PC-9 (cell line): ENCODE data around the gene PLEKHG4B. TPM values are rescaled to one million over a fixed set of nuclear protein-coding genes. Genes with fewer than 3 reads are reported as not detected.

Source experiments
- BruUV-seq: library from RNA; stranded (reverse); fragments of 400-500 nt; replicated peaks from 2 replicates; lab custom pipeline; 2021; lab: Mats Ljungman, UMichigan
- CTCF ChIA-PET: fragments of 300-600 bp; sonication (Branson Sonifier 250); formaldehyde crosslinking; loops from one replicate; lab custom pipeline; 2022; ENCODE audit warnings: antibody characterized with exemption; lab: Charles Lee
- POLR2A ChIA-PET: fragments of 300-600 bp; sonication (Branson Sonifier 250); formaldehyde crosslinking; loops from one replicate; lab custom pipeline; 2022; ENCODE audit warnings: antibody characterized with exemption; ENCODE audit not compliant: unreplicated experiment; lab: Charles Lee
- DNase-seq, 2 experiments: peaks; one replicate each; pipeline versions ENCODE4 v3.0.0 to v3.0.0-alpha.2; 2015 to 2022; ENCODE audit warnings: mixed read lengths in 1 of 2
- H2AFZ ChIP-seq: fragments of 200-600 bp; sonication (generic); 2 replicates; pipeline ENCODE4 v1.8.1; 2017; ENCODE audit warnings: antibody characterized with exemption
- H3F3A ChIP-seq: fragments of 200-600 bp; sonication (generic); 2 replicates; pipeline ENCODE4 v1.8.1; 2017; ENCODE audit warnings: antibody characterized with exemption, mild to moderate bottlenecking, low read depth; ENCODE audit not compliant: insufficient read depth
- H3K27ac ChIP-seq: fragments of 200-600 bp; sonication (generic); 2 replicates; pipeline ENCODE4 v1.6.1; 2016; ENCODE audit warnings: mixed run types
- H3K27me3 ChIP-seq: fragments of 200-600 bp; sonication (generic); 2 replicates; pipeline ENCODE4 v1.6.1; 2016; ENCODE audit warnings: low read depth, mixed run types; ENCODE audit not compliant: insufficient read depth
- H3K36me3 ChIP-seq: fragments of 200-600 bp; sonication (generic); 2 replicates; pipeline ENCODE4 v1.6.1; 2016; ENCODE audit warnings: low read depth, mixed run types
- H3K4me1 ChIP-seq: fragments of 200-600 bp; sonication (generic); replicated peaks from 2 replicates; pipeline ENCODE4 v1.6.1; 2016; ENCODE audit warnings: mixed run types; ENCODE audit not compliant: insufficient read depth
- H3K4me2 ChIP-seq: fragments of 200-600 bp; sonication (generic); 2 replicates; pipeline ENCODE4 v1.6.1; 2017; ENCODE audit warnings: mixed run types
- H3K4me3 ChIP-seq: fragments of 200-600 bp; sonication (generic); 2 replicates; pipeline ENCODE4 v1.6.1; 2016; ENCODE audit warnings: mixed run types
- H3K79me2 ChIP-seq: fragments of 200-600 bp; sonication (generic); 2 replicates; pipeline ENCODE4 v1.6.1; 2017; ENCODE audit warnings: low read depth, mixed run types
- H3K9me2 ChIP-seq: fragments of 200-600 bp; sonication (generic); 2 replicates; pipeline ENCODE4 v1.8.1; 2017; ENCODE audit warnings: mild to moderate bottlenecking; ENCODE audit not compliant: insufficient read depth
- H3K9me3 ChIP-seq: fragments of 200-600 bp; sonication (generic); 2 replicates; pipeline ENCODE4 v1.8.1; 2016; ENCODE audit warnings: low read depth; ENCODE audit not compliant: insufficient read depth
- H4K20me1 ChIP-seq: fragments of 200-600 bp; sonication (generic); 2 replicates; pipeline ENCODE4 v1.8.1; 2017; ENCODE audit not compliant: insufficient read depth
- EZH2 ChIP-seq: fragments of 200-600 bp; sonication (generic); IDR thresholded peaks from 2 replicates; pipeline ENCODE4 v1.8.0; 2017; ENCODE audit warnings: antibody characterized with exemption, low read depth
- intact Hi-C: fragments of 100-400 bp; cut with micrococcal nuclease; formaldehyde crosslinking; loops from one replicate; pipeline ENCODE4 v1.10.0; 2022; ENCODE audit not compliant: unreplicated experiment
- total RNA-seq: library from RNA; stranded (reverse); gene quantifications from 2 replicates; pipeline ENCODE4 v1.2.3, GENCODE V29; 2021
- TF ChIP-seq, protein P1 (sequence below): fragments of 200-600 bp; sonication (generic); conservative IDR thresholded peaks from 2 replicates; pipeline ENCODE4 v1.6.1; 2017; ENCODE audit warnings: mixed run types, antibody characterized with exemption, mild to moderate bottlenecking, moderate library complexity

PLEKHG4B gene
- total RNA-seq, 1 experiment from 2014 or later: not detected

DNA sequence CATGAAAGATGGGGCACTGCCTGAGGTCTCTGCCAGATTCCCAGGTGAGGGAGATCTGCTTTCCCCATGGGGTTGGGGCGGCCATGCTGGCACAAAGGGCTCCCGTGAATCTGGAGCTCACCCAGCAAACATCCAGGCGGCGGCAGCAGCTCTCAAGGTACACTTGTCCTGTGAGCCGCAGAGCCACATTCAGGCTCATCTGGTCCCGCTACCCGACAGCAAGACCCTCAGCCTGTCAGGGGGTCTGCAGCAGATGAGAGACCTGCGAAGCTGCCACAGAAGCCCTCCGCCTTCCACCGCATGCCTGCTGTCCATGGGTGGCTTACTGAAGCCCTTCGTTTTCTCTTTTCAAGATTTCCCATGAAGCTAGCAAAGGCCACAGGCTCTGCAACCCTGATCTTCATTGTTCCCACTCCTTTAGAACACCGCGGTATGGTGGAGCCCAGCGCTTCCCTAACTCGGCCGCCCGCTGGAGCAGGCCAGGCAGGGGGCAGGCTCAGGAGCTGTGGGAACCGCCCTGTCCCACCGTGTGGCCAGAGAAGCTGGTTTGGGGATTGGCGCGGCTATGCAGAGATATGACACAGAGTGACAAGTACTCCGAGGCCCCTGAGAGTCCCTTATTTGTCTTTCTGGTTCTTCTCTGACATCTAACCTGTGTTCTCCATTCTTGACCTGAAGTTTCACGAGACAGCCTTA, 108.1 kb downstream of the PLEKHG4B start:
- intact Hi-C loops: no loop called here

DNA sequence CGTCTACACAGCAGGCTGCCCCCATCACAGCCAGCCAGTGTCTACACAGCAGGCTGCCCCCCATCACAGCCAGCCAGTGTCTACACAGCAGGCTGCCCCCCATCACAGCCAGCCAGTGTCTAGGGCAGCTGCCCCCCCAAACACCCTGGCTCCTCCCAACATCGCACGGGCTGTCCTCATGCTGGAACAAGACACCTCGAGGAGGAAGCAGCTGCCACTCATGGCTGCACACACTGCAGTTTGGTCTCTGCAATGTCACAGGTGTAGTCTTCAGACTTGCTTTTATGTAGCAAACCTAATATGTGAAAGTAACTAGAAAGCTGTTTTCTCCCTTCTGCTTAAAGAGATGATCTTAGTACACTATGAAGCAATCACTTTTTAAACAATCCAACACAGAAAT, 109.0 kb downstream of the PLEKHG4B start:
- H3K9me3 ChIP-seq: no peaks in the 10 kb centered on the region
- H4K20me1 ChIP-seq: peaks cover 22% of the 10 kb centered on the region
- CTCF ChIA-PET: no interaction called here
- DNase-seq: no peak
- no peak overlapping the region for H3K27ac ChIP-seq
- H3K4me3 ChIP-seq: no peak overlapping the region
- TF ChIP-seq EZH2: no peak
- TF ChIP-seq, protein P1, sequence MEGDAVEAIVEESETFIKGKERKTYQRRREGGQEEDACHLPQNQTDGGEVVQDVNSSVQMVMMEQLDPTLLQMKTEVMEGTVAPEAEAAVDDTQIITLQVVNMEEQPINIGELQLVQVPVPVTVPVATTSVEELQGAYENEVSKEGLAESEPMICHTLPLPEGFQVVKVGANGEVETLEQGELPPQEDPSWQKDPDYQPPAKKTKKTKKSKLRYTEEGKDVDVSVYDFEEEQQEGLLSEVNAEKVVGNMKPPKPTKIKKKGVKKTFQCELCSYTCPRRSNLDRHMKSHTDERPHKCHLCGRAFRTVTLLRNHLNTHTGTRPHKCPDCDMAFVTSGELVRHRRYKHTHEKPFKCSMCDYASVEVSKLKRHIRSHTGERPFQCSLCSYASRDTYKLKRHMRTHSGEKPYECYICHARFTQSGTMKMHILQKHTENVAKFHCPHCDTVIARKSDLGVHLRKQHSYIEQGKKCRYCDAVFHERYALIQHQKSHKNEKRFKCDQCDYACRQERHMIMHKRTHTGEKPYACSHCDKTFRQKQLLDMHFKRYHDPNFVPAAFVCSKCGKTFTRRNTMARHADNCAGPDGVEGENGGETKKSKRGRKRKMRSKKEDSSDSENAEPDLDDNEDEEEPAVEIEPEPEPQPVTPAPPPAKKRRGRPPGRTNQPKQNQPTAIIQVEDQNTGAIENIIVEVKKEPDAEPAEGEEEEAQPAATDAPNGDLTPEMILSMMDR: no peak
- H3K4me2 ChIP-seq: no peak overlapping the region
- H3K27me3 ChIP-seq: no peaks in the 10 kb centered on the region
- no peak overlapping the region for H2AFZ ChIP-seq
- no TSS peak for BruUV-seq
- intact Hi-C loops: no loop called here
- POLR2A ChIA-PET: no interaction called here
- no peaks in the 10 kb centered on the region for H3K4me1 ChIP-seq
- no peaks in the 10 kb centered on the region for H3K79me2 ChIP-seq
- H3K36me3 ChIP-seq: peaks cover 6% of the 10 kb centered on the region; the same call in 1 of the 2 replicates
- H3K9me2 ChIP-seq: no peaks in the 10 kb centered on the region
- no peaks in the 10 kb centered on the region; the same call in 1 of the 2 replicates for H3F3A ChIP-seq

More for the DNA sequence above, 108.1 kb downstream of the PLEKHG4B start:
- Histone ChIP-seq H2AFZ (no peak overlapping the region), H3K36me3 (peaks cover 6% of the 10 kb centered on the region; the same call in 1 of the 2 replicates), H3K4me1 (no peaks in the 10 kb centered on the region), H3F3A (no peaks in the 10 kb centered on the region; the same call in 1 of the 2 replicates), H3K4me3 (no peak overlapping the region), H3K9me3 (no peaks in the 10 kb centered on the region), H3K9me2 (no peaks in the 10 kb centered on the region), H3K79me2 (no peaks in the 10 kb centered on the region), H3K27me3 (peaks cover 4% of the 10 kb centered on the region; the same call in 1 of the 2 replicates), H3K27ac (no peak overlapping the region), H4K20me1 (peaks cover 22% of the 10 kb centered on the region), H3K4me2 (no peak overlapping the region)
- CTCF ChIA-PET: no interaction called here
- POLR2A ChIA-PET: no interaction called here
- no peak for TF ChIP-seq EZH2
- no peak for DNase-seq
- no TSS peak for BruUV-seq

DNA sequence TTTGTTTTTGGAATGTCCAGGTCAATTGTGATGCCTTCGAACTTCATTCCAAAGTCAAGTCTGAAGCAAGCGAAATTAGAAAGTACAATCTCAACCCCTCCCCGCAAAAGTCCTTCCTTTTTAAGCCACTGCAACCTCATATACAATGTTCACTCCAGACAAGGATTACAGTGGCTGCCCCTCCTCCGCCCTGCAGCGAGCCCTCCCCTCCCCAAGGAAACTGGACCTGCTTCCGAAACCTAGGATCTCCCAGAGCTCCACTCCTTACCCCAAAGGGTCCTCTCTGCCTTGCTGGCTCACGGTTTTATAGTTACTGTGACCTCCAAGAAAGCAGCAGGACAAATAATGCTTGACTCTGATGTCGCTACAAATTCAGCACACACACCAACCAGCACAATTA, 109.7 kb downstream of the PLEKHG4B start:
- TF ChIP-seq EZH2: no peak
- TF ChIP-seq, protein P1: no peak
- Histone ChIP-seq H3K4me1 (no peaks in the 10 kb centered on the region), H3F3A (no peaks in the 10 kb centered on the region; the same call in 1 of the 2 replicates), H3K79me2 (no peaks in the 10 kb centered on the region), H3K9me3 (no peaks in the 10 kb centered on the region), H3K4me2 (no peak overlapping the region), H2AFZ (no peak overlapping the region), H3K4me3 (no peak overlapping the region), H4K20me1 (peaks cover 27% of the 10 kb centered on the region), H3K36me3 (peaks cover 6% of the 10 kb centered on the region; the same call in 1 of the 2 replicates), H3K27me3 (no peaks in the 10 kb centered on the region), H3K27ac (no peak overlapping the region), H3K9me2 (no peaks in the 10 kb centered on the region)
- intact Hi-C loops: no loop called here
- DNase-seq: no peak
- ChIA-PET POLR2A (no interaction called here), CTCF (interaction anchor here (0.6 kb wide), 1 partner anchor 196 kb away, joined by 4 read pairs; no protein-coding TSS in a partner anchor)
- BruUV-seq: no TSS peak
